H1 (cell line): ENCODE measurements around the gene SEMA4C. TPM values are rescaled to one million over a fixed set of nuclear protein-coding genes. Genes with fewer than 3 reads are reported as not detected.

Source experiments
- CTCF ChIA-PET: fragments of 300-600 bp; sonication (Branson Sonifier 250); formaldehyde crosslinking; loops from one replicate; lab custom pipeline; 2021; ENCODE audit not compliant: partially characterized antibody; lab: Charles Lee
- POLR2A ChIA-PET: fragments of 300-600 bp; sonication (Branson Sonifier 250); formaldehyde crosslinking; loops from one replicate; lab custom pipeline; 2021; ENCODE audit warnings: inconsistent platforms; ENCODE audit not compliant: partially characterized antibody; lab: Charles Lee
- DNase-seq, 2 experiments: peaks; one replicate each; pipeline versions ENCODE4 v3.0.0 to v3.0.0-alpha.2; 2010 to 2022; ENCODE audit warnings: low spot score in 2 of 2, low read depth in 1 of 2, mixed read lengths in 1 of 2
- FAIRE-seq: peaks from 2 replicates; lab custom pipeline; 2011; peaks lifted over from hg19 to GRCh38; lab: Jason Lieb, UNC
- H2AFZ ChIP-seq: 2 replicates; pipeline ENCODE4 v1.8.1; 2012; ENCODE audit warnings: low read length, inconsistent platforms
- H2AK5ac ChIP-seq: 2 replicates; pipeline ENCODE4 v1.6.1; 2013; ENCODE audit warnings: low read depth, low read length
- H2BK120ac ChIP-seq: replicated peaks from 2 replicates; pipeline ENCODE3; 2013; ENCODE audit warnings: low read depth, low read length, inconsistent platforms
- H2BK12ac ChIP-seq: 2 replicates; pipeline ENCODE4 v1.6.1; 2013; ENCODE audit warnings: low read depth, low read length
- H2BK15ac ChIP-seq: 2 replicates; pipeline ENCODE4 v1.6.1; 2013; ENCODE audit warnings: low read length
- H2BK20ac ChIP-seq: 2 replicates; pipeline ENCODE4 v1.6.1; 2013; ENCODE audit warnings: low read length
- H2BK5ac ChIP-seq: 2 replicates; pipeline ENCODE4 v1.6.1; 2013; ENCODE audit warnings: low read depth, low read length
- H3K14ac ChIP-seq: 2 replicates; pipeline ENCODE4 v1.6.1; 2013; ENCODE audit warnings: inconsistent platforms; ENCODE audit not compliant: insufficient read length
- H3K18ac ChIP-seq: 2 replicates; pipeline ENCODE4 v1.6.1; 2013; ENCODE audit warnings: low read length; ENCODE audit errors: extremely low read depth
- H3K23ac ChIP-seq: 2 replicates; pipeline ENCODE4 v1.6.1; 2013; ENCODE audit warnings: inconsistent platforms; ENCODE audit not compliant: insufficient read length
- H3K23me2 ChIP-seq: 2 replicates; pipeline ENCODE4 v1.6.1; 2013; ENCODE audit warnings: low read depth, low read length
- H3K27ac ChIP-seq: 2 replicates; pipeline ENCODE4 v1.6.1; 2011; ENCODE audit warnings: low read depth, low read length, inconsistent platforms
- H3K27me3 ChIP-seq, 4 experiments: replicated peaks in 1 of 4; 1 replicate in 1 of 4; 2 replicates in 3 of 4; pipeline versions ENCODE4 v1.6.1 to v1.8.1; 2011 to 2013; ENCODE audit warnings: low read length in 3 of 4, mild to moderate bottlenecking in 3 of 4, inconsistent platforms in 2 of 4, mixed read lengths in 2 of 4, moderate library complexity in 1 of 4; ENCODE audit not compliant: control insufficient read depth in 3 of 4, insufficient read depth in 3 of 4; ENCODE audit errors: extremely low read depth in 1 of 4
- H3K36me3 ChIP-seq, 4 experiments: 2 replicates each; pipeline versions ENCODE4 v1.6.1 to v1.8.1; 2011 to 2013; ENCODE audit warnings: mild to moderate bottlenecking in 4 of 4, low read length in 3 of 4, moderate library complexity in 2 of 4, control low read depth in 1 of 4, inconsistent platforms in 1 of 4; ENCODE audit not compliant: insufficient read depth in 4 of 4, control insufficient read depth in 2 of 4
- H3K4ac ChIP-seq: replicated peaks from 2 replicates; pipeline ENCODE3; 2013; ENCODE audit warnings: low read length, low read depth, mixed read lengths, inconsistent platforms; ENCODE audit not compliant: insufficient read length
- H3K4me1 ChIP-seq, 4 experiments: replicated peaks in 1 of 4; 1 replicate in 1 of 4; 2 replicates in 3 of 4; pipeline versions ENCODE4 v1.6.1 to v1.8.1; 2011 to 2013; ENCODE audit warnings: low read length in 3 of 4, inconsistent platforms in 2 of 4, mixed read lengths in 1 of 4; ENCODE audit not compliant: insufficient read depth in 4 of 4, control insufficient read depth in 3 of 4
- H3K4me2 ChIP-seq, 2 experiments: 2 replicates each; pipeline versions ENCODE4 v1.6.1 to v1.8.1; 2011 to 2013; ENCODE audit warnings: low read depth in 2 of 2, low read length in 2 of 2, control low read depth in 1 of 2, inconsistent platforms in 1 of 2, mild to moderate bottlenecking in 1 of 2; ENCODE audit not compliant: insufficient read depth in 1 of 2
- H3K4me3 ChIP-seq, 4 experiments: fragments of 200-600, 300-600 bp in 1 of 4; sonication (generic), shearing (Covaris generic), sonication (Bioruptor Twin) in 1 of 4; 2 replicates each; pipeline versions ENCODE4 v1.5.1 to v1.8.1; 2011 to 2016; ENCODE audit warnings: low read length in 4 of 4, low read depth in 3 of 4, control low read depth in 2 of 4, inconsistent platforms in 2 of 4, mild to moderate bottlenecking in 2 of 4, mixed read lengths in 1 of 4, moderate library complexity in 1 of 4; ENCODE audit not compliant: insufficient read depth in 2 of 4; ENCODE audit errors: extremely low read depth in 1 of 4
- H3K56ac ChIP-seq: replicated peaks from 2 replicates; pipeline ENCODE3; 2013; ENCODE audit warnings: low read depth, mild to moderate bottlenecking, mixed read lengths, low read length, inconsistent platforms; ENCODE audit not compliant: insufficient read length
- H3K79me1 ChIP-seq: 2 replicates; pipeline ENCODE4 v1.6.1; 2013; ENCODE audit warnings: low read depth, low read length, control low read depth
- H3K79me2 ChIP-seq, 2 experiments: 2 replicates each; pipeline versions ENCODE4 v1.6.1 to v1.8.1; 2012 to 2013; ENCODE audit warnings: low read length in 2 of 2, mild to moderate bottlenecking in 2 of 2, inconsistent platforms in 1 of 2; ENCODE audit not compliant: insufficient read depth in 2 of 2, control insufficient read depth in 1 of 2
- H3K9ac ChIP-seq, 4 experiments: replicated peaks in 1 of 4; 1 replicate in 1 of 4; 2 replicates in 3 of 4; pipeline versions ENCODE4 v1.6.1 to v1.8.1; 2011 to 2013; ENCODE audit warnings: low read depth in 3 of 4, low read length in 3 of 4, control low read depth in 2 of 4, mild to moderate bottlenecking in 2 of 4, moderate library complexity in 2 of 4, inconsistent platforms in 1 of 4; ENCODE audit errors: extremely low read depth in 1 of 4
- H3K9me3 ChIP-seq, 2 experiments: 2 replicates each; pipeline versions ENCODE4 v1.6.1 to v1.8.1; 2012 to 2013; ENCODE audit warnings: mild to moderate bottlenecking in 2 of 2, moderate library complexity in 2 of 2, control low read depth in 1 of 2, inconsistent platforms in 1 of 2, low read depth in 1 of 2, low read length in 1 of 2, mixed read lengths in 1 of 2; ENCODE audit not compliant: insufficient read depth in 2 of 2
- H4K20me1 ChIP-seq, 2 experiments: replicated peaks in 1 of 2; 2 replicates each; pipeline versions ENCODE3 to v1.8.1; 2011 to 2013; ENCODE audit warnings: inconsistent platforms in 2 of 2, low read length in 2 of 2, mild to moderate bottlenecking in 1 of 2; ENCODE audit not compliant: insufficient read depth in 2 of 2, control insufficient read depth in 1 of 2
- H4K5ac ChIP-seq: 2 replicates; pipeline ENCODE4 v1.6.1; 2013; ENCODE audit warnings: low read length, low read depth, mixed read lengths, inconsistent platforms; ENCODE audit not compliant: insufficient read length
- H4K8ac ChIP-seq: 2 replicates; pipeline ENCODE4 v1.8.0; 2013; ENCODE audit warnings: mild to moderate bottlenecking, moderate library complexity, low read length, inconsistent platforms; ENCODE audit not compliant: insufficient read depth; ENCODE audit errors: extremely low read depth
- H4K91ac ChIP-seq: replicated peaks from 2 replicates; pipeline ENCODE3; 2013; ENCODE audit warnings: low read length, mixed read lengths, inconsistent platforms; ENCODE audit not compliant: insufficient read length
- ASH2L ChIP-seq: fragments of 200-600, 300-600 bp; sonication (generic); IDR thresholded peaks from one replicate; pipeline ENCODE4 v1.7.1; 2017; ENCODE audit warnings: low read length
- CHD2 ChIP-seq: IDR thresholded peaks from 2 replicates; pipeline ENCODE4 v1.6.1; 2012; ENCODE audit warnings: low read length, improper control_type of control experiment
- EZH2 ChIP-seq: fragments of 200-600 bp; sonication (generic); IDR thresholded peaks from 2 replicates; pipeline ENCODE4 v1.7.1; 2012; ENCODE audit warnings: low read depth, mild to moderate bottlenecking, moderate library complexity, low read length, inconsistent platforms; ENCODE audit not compliant: severe bottlenecking
- KDM5A ChIP-seq: fragments of 200-600 bp; IDR thresholded peaks from 2 replicates; pipeline ENCODE4 v1.7.1; 2012; ENCODE audit warnings: mild to moderate bottlenecking, low read length, inconsistent platforms, mixed read lengths
- NRF1 ChIP-seq: IDR thresholded peaks from 2 replicates; pipeline ENCODE4 v1.6.1; 2011; ENCODE audit warnings: mild to moderate bottlenecking, low read depth, low read length, improper control_type of control experiment
- SUZ12 ChIP-seq: fragments of 200-600 bp; sonication (generic); IDR thresholded peaks from 2 replicates; pipeline ENCODE4 v1.6.1; 2012; ENCODE audit warnings: mild to moderate bottlenecking, inconsistent platforms, low read length, moderate library complexity, mixed read lengths
- WGBS, 2 experiments: shearing (Covaris generic) in 1 of 2; methylation state at CpG; one replicate each; pipeline versions ENCODE4 v1.1.6 to v1.1.7; 2013 to 2015; ENCODE audit warnings: low lambda C conversion rate in 2 of 2, mixed read lengths in 2 of 2, inconsistent platforms in 1 of 2, low coverage in 1 of 2, missing lambda C conversion rate in 1 of 2; ENCODE audit not compliant: insufficient replicate concordance in 2 of 2, insufficient coverage in 1 of 2, insufficient read length in 1 of 2; ENCODE audit errors: extremely low coverage in 1 of 2, missing lambda C conversion rate in 1 of 2; 5-methylcytosine and 5-hydroxymethylcytosine counted together
- polyA plus RNA-seq, 7 experiments: library from polyadenylated mRNA; depleted of rRNA in 3 of 7; stranded (reverse) in 5 of 7; unstranded in 2 of 7; fragments of >200 nt in 5 of 7; fragments of 200-250 nt in 2 of 7; gene quantifications; 1 replicate in 5 of 7; 2 replicates in 1 of 7; 4 replicates in 1 of 7; pipeline versions ENCODE4 v1.2.1 to v1.2.3, GENCODE V29; 2011 to 2013; ENCODE audit warnings: missing spikeins in 2 of 7, mixed read lengths in 2 of 7
- total RNA-seq: library from RNA; stranded (reverse); fragmentation: NEBNext Ultra II Directional; extraction: Animal tissue kit (Norgen Biotek cat#: 25700); gene quantifications from 2 replicates; pipeline ENCODE4 v1.2.1, GENCODE V29; 2021
- TF ChIP-seq, protein P1 (sequence below), 3 experiments: IDR thresholded peaks; 1 replicate in 2 of 3; 2 replicates in 1 of 3; pipeline versions ENCODE4 v1.5.1 to v1.6.1; 2011; ENCODE audit warnings: low read length in 3 of 3, mild to moderate bottlenecking in 3 of 3, inconsistent platforms in 2 of 3, low read depth in 1 of 3, moderate library complexity in 1 of 3; ENCODE audit not compliant: insufficient read depth in 1 of 3; ENCODE audit errors: control extremely low read depth in 1 of 3

Gene SEMA4C
- total and polyA plus RNA-seq, 2 of the 8 experiments (the other 6 are each of a cell fraction or from before 2014, with no cell fraction given) = 47.5 to 67.3 TPM

DNA sequence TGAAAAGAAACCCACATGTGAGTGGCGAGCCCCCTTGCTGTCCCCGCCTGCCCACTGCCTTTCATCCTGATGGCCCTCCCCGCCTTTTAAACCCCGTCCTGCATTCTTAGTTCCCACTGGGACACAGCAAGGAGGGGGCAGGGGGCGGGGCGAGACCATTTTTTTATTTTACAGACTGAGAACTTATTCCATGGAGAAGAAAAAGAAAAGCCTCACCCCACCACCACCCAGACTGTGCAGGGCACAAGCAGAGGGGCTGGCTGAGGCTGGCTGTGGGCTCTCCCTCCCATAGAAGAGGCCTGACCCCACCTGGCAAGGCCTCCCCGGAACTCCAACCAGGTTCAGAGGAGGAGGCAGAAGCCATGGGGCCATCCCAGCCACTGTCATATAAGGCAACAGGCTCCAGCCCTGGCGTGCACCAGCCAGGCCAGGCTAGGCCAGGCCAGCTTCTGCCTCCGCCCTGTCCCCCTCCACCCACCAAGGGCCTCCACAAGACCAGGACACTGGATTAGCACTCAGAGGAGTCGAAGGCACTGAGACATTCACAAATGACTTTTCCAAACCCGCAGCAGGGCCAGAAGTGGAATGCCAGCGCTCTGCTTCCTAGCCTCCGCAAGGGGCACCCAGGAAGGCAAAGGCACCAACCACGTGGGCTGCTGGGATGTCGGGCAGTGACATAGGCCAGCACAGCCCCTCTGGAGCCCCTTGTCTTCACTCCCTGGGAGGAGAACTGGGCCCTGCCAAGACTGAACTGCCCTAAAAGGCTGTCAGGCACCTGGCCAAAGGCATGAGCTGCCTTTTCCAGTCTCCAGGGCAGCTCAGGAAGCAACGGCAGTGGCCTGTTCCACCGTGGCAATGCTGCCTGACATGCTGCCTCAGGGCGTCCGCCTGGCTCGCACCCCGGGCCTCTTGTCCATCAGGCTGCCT is 37.5 kb upstream of the SEMA4C start:
- no peak overlapping the region for H3K27ac ChIP-seq
- FAIRE-seq = no peak
- H2BK12ac ChIP-seq = peak overlapping the region; percentile 90; the same call in 1 of the 2 replicates
- H3K4me3 ChIP-seq = peak overlapping the region in 2 of 4 experiments; percentile 5 to 10; a peak in 3 of 8 replicates
- no peak overlapping the region for H2AFZ ChIP-seq
- H3K79me1 ChIP-seq = no peaks in the 10 kb centered on the region
- peak overlapping the region; percentile 32 for H3K4ac ChIP-seq
- peak overlapping the region; percentile 76 for H4K8ac ChIP-seq
- H4K91ac ChIP-seq = peak overlapping the region; percentile 3
- H4K5ac ChIP-seq = peak overlapping the region; percentile 19
- H3K27me3 ChIP-seq = peaks cover 0 to 2% (median 0%) of the 10 kb centered on the region in 4 experiments; a peak in 2 of 7 replicates
- H2BK120ac ChIP-seq = peak overlapping the region; percentile 58
- no peaks in the 10 kb centered on the region for H3K23me2 ChIP-seq
- CTCF ChIA-PET = interaction anchor here (0.7 to 1.8 kb wide), 10 partner anchors 9 to 54 kb away, joined by 3 to 8 read pairs (median 3); partner anchors contain the start of gene ANKRD39
- no peak overlapping the region for H3K14ac ChIP-seq
- H3K36me3 ChIP-seq = no peaks in the 10 kb centered on the region
- peak overlapping the region; percentile 83; the same call in 1 of the 2 replicates for H3K18ac ChIP-seq
- H3K4me1 ChIP-seq = peaks cover 0 to 29% (median 25%) of the 10 kb centered on the region in 4 experiments; a peak in 6 of 7 replicates
- POLR2A ChIA-PET = interaction anchor here (0.8 to 2.5 kb wide), 11 partner anchors 9 to 50 kb away, joined by 3 to 11 read pairs (median 4); partner anchors contain the start of gene ANKRD39
- H4K20me1 ChIP-seq = no peaks in the 10 kb centered on the region
- WGBS, 2 experiments = 56% methylated on average over 21 of the region's 21 CpGs; no CpG with 5 or more reads in 1 of the 2 experiments
- peak overlapping the region; percentile 88; the same call in 1 of the 2 replicates for H2BK5ac ChIP-seq
- H2BK15ac ChIP-seq = peak overlapping the region; percentile 72; the same call in 1 of the 2 replicates
- no peaks in the 10 kb centered on the region for H3K9me3 ChIP-seq
- H3K56ac ChIP-seq = no peak overlapping the region
- no peak overlapping the region for H3K23ac ChIP-seq
- no peak overlapping the region for H3K9ac ChIP-seq
- H2BK20ac ChIP-seq = peak overlapping the region; percentile 80; the same call in 1 of the 2 replicates
- peak overlapping the region; percentile 42 to 47; a peak in 2 of 4 replicates for H3K4me2 ChIP-seq
- DNase-seq = peak in 1 of 2 experiments; percentile 72
- peak overlapping the region; percentile 16; the same call in 1 of the 2 replicates for H2AK5ac ChIP-seq
- H3K79me2 ChIP-seq = no peaks in the 10 kb centered on the region
- TF ChIP-seq EZH2 = no peak
- no peak for TF ChIP-seq SUZ12
- peak; percentile 17 for TF ChIP-seq ASH2L
- no peak for TF ChIP-seq CHD2
- TF ChIP-seq, protein P1, sequence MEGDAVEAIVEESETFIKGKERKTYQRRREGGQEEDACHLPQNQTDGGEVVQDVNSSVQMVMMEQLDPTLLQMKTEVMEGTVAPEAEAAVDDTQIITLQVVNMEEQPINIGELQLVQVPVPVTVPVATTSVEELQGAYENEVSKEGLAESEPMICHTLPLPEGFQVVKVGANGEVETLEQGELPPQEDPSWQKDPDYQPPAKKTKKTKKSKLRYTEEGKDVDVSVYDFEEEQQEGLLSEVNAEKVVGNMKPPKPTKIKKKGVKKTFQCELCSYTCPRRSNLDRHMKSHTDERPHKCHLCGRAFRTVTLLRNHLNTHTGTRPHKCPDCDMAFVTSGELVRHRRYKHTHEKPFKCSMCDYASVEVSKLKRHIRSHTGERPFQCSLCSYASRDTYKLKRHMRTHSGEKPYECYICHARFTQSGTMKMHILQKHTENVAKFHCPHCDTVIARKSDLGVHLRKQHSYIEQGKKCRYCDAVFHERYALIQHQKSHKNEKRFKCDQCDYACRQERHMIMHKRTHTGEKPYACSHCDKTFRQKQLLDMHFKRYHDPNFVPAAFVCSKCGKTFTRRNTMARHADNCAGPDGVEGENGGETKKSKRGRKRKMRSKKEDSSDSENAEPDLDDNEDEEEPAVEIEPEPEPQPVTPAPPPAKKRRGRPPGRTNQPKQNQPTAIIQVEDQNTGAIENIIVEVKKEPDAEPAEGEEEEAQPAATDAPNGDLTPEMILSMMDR (IDR thresholded peaks at IDR 0.05; ENCODE audit: control extremely low read depth in 1 of 3, insufficient read depth in 1 of 3, low read depth in 1 of 3, low read length in 3 of 3) = no peak
- TF ChIP-seq NRF1 = no peak
- no peak for TF ChIP-seq KDM5A
